Measurements from ENCODE around the gene FAXDC2.

FAXDC2 gene

GRCh38 chr5:154850255-154851062 is at the start of gene FAXDC2:
Gene FAXDC2, minus strand, starts transcription at chr5:154850603. Its CDS starts 12,425 bp downstream, at chr5:154838178.
- no peak for DNase-seq (ENCODE audit: low read depth in 2 of 2)

- no peak for DNase-seq (ENCODE audit: low read depth in 2 of 2)
Observed at GRCh38 chr5:154900066-154900465, 49.7 kb upstream of the FAXDC2 start.

- DNase-seq (ENCODE audit: low read depth in 2 of 2) = no peak
Observed at GRCh38 chr5:154899151-154899816, 48.9 kb upstream of the FAXDC2 start.

- DNase-seq (ENCODE audit: low read depth in 2 of 2) = no peak
Observed at GRCh38 chr5:154898210-154898609, 47.8 kb upstream of the FAXDC2 start.

- no peak for DNase-seq (ENCODE audit: low read depth in 2 of 2)
Observed at GRCh38 chr5:154896562-154897165, 46.3 kb upstream of the FAXDC2 start.

GRCh38 chr5:154895606-154896561 is 45.5 kb upstream of the FAXDC2 start:
- DNase-seq (ENCODE audit: low read depth in 2 of 2) = no peak

- DNase-seq (ENCODE audit: low read depth in 2 of 2) = no peak
Observed at GRCh38 chr5:154893381-154893780, 43.0 kb upstream of the FAXDC2 start.

GRCh38 chr5:154892369-154892771 is 42.0 kb upstream of the FAXDC2 start:
- no peak for DNase-seq (ENCODE audit: low read depth in 2 of 2)

- no peak for DNase-seq (ENCODE audit: low read depth in 2 of 2)
Observed at GRCh38 chr5:154885439-154885838, 35.0 kb upstream of the FAXDC2 start.

GRCh38 chr5:154884424-154884823 is 34.0 kb upstream of the FAXDC2 start:
- no peak for DNase-seq (ENCODE audit: low read depth in 2 of 2)

GRCh38 chr5:154881986-154882385 is 31.6 kb upstream of the FAXDC2 start:
- no peak for DNase-seq (ENCODE audit: low read depth in 2 of 2)

- no peak for DNase-seq (ENCODE audit: low read depth in 2 of 2)
Observed at GRCh38 chr5:154878642-154879335, 28.4 kb upstream of the FAXDC2 start.

- no peak for DNase-seq (ENCODE audit: low read depth in 2 of 2)
Observed at GRCh38 chr5:154873791-154874331, 23.5 kb upstream of the FAXDC2 start.

- no peak for DNase-seq (ENCODE audit: low read depth in 2 of 2)
Observed at GRCh38 chr5:154871734-154872133, 21.3 kb upstream of the FAXDC2 start.

- DNase-seq (ENCODE audit: low read depth in 2 of 2) = no peak
Observed at GRCh38 chr5:154868702-154869101, 18.3 kb upstream of the FAXDC2 start.

- no peak for DNase-seq (ENCODE audit: low read depth in 2 of 2)
Observed at GRCh38 chr5:154866841-154867240, 16.4 kb upstream of the FAXDC2 start.

- no peak for DNase-seq (ENCODE audit: low read depth in 2 of 2)
Observed at GRCh38 chr5:154865466-154866184, 15.2 kb upstream of the FAXDC2 start.

- no peak for DNase-seq (ENCODE audit: low read depth in 2 of 2)
Observed at GRCh38 chr5:154863291-154864080, 13.1 kb upstream of the FAXDC2 start.

GRCh38 chr5:154862766-154863165 is 12.4 kb upstream of the FAXDC2 start:
- DNase-seq (ENCODE audit: low read depth in 2 of 2) = no peak

Measured in activated CD4-positive, alpha-beta T cell treated with anti-CD3 and anti-CD28 coated beads for 24 hours (primary cell).